Measurements from ENCODE around the gene SRI. TPM values are rescaled to one million over a fixed set of nuclear protein-coding genes. Genes with fewer than 3 reads are reported as not detected.

SRI gene
- total and polyA plus RNA-seq, 2 experiments from 2014 or later: 80.3 to 268 TPM

DNA sequence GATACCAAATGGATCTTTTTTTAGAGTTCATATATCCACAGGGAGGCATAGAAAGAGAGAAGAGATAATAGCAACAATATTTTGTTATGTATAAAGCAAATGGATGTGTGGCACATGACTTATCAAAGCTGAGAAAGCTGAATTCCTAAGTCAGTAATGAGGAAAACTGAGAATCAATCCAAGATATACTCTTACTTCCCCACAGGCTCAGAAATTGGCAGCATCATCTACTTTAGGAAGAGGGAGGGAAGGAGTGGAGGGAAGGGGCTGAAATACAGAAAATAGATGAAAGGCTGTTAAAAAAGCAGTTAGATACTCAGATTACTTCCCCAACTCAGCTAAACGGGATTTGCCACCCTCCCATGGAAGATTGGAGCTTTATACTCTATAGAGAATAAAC is 63.5 kb downstream of the SRI start:
- Histone ChIP-seq H3K9me2 (ENCODE audit: insufficient read depth) (no peaks in the 10 kb centered on the region), H3K27me3 (replicated peaks; ENCODE audit: insufficient read depth) (no peaks in the 10 kb centered on the region), H3K4me2 (ENCODE audit: unreplicated experiment) (no peak overlapping the region), H3K27ac (no peak overlapping the region), H3F3A (ENCODE audit: insufficient read depth) (no peaks in the 10 kb centered on the region), H4K20me1 (ENCODE audit: insufficient read depth) (no peaks in the 10 kb centered on the region), H3K36me3 (ENCODE audit: low read depth) (no peaks in the 10 kb centered on the region), H3K4me1 (ENCODE audit: insufficient read depth) (no peaks in the 10 kb centered on the region), H3K4me3 (no peak overlapping the region), H3K9me3 (ENCODE audit: low read depth) (no peaks in the 10 kb centered on the region), H3K79me2 (ENCODE audit: insufficient read depth) (no peaks in the 10 kb centered on the region), H2AFZ (no peak overlapping the region), H3K9ac (no peak overlapping the region)
- WGBS, 2 experiments (ENCODE audit: low coverage in 1 of 2, low lambda C conversion rate in 2 of 2, missing lambda C conversion rate in 2 of 2): 0 to 14% methylated on average over 1 of the region's 1 CpG
- DNase-seq: no peak
- TF ChIP-seq EZH2phosphoT487 (IDR thresholded peaks at IDR 0.05; ENCODE audit: insufficient read depth, low read depth): no peak
- TF ChIP-seq EZH2 (IDR thresholded peaks at IDR 0.05; ENCODE audit: insufficient read depth, poor library complexity, severe bottlenecking): no peak
- in situ Hi-C loops (cut with MboI): no loop called here

DNA sequence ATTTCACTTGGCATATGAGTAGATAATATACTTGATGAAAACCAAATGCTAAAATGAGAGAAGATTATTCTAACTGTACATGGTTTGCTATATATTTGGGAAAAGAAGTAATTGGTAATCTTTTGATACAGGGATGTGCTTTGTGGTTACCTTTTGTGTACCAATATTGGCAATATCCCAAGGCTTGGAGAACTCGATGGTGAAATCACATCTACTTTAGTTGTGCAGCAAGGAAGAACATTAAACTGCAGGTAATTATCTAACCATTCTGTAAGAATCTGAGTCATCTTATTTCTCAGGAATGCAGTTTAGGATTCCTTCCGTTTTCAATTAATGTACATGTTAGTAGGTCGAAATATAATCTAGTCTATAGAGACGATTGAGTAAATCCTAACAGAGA is 64.1 kb downstream of the SRI start:
- Histone ChIP-seq H3K36me3 (ENCODE audit: low read depth) (no peaks in the 10 kb centered on the region), H3F3A (ENCODE audit: insufficient read depth) (no peaks in the 10 kb centered on the region), H3K27ac (no peak overlapping the region), H3K9ac (no peak overlapping the region), H3K9me2 (ENCODE audit: insufficient read depth) (no peaks in the 10 kb centered on the region), H3K79me2 (ENCODE audit: insufficient read depth) (no peaks in the 10 kb centered on the region), H3K4me1 (ENCODE audit: insufficient read depth) (no peaks in the 10 kb centered on the region), H3K4me3 (no peak overlapping the region), H3K4me2 (ENCODE audit: unreplicated experiment) (no peak overlapping the region), H2AFZ (no peak overlapping the region), H3K27me3 (replicated peaks; ENCODE audit: insufficient read depth) (no peaks in the 10 kb centered on the region), H4K20me1 (ENCODE audit: insufficient read depth) (no peaks in the 10 kb centered on the region), H3K9me3 (ENCODE audit: low read depth) (no peaks in the 10 kb centered on the region)
- 76 to 80% methylated on average over 4 of the region's 4 CpGs for WGBS, 2 experiments (ENCODE audit: low coverage in 1 of 2, low lambda C conversion rate in 2 of 2, missing lambda C conversion rate in 2 of 2)
- no peak for TF ChIP-seq EZH2 (IDR thresholded peaks at IDR 0.05; ENCODE audit: insufficient read depth, poor library complexity, severe bottlenecking)
- no peak for TF ChIP-seq EZH2phosphoT487 (IDR thresholded peaks at IDR 0.05; ENCODE audit: insufficient read depth, low read depth)
- in situ Hi-C loops (cut with MboI): no loop called here
- no peak for DNase-seq

Other genes with a start within 250 kb of the SRI start
- gene STEAP4, start 86.9 kb upstream of the SRI start, total RNA-seq (2014; rRNA removed; shearing (Covaris generic)): not detected in 2 replicates
- gene STEAP4, start 86.9 kb upstream of the SRI start, polyA plus RNA-seq (2016; fragmentation: Nextera tagmentation; extraction: Ambion mirVana): not detected in 2 replicates